Measurements from ENCODE around the gene LRRTM4. TPM values are rescaled to one million over a fixed set of nuclear protein-coding genes. Genes with fewer than 3 reads are reported as not detected.

The LRRTM4 gene
- total and polyA plus RNA-seq, 2 experiments from 2014 or later, result 0.44 to 6.5 TPM

GRCh38 chr2:77513191-77513590, 9.0 kb downstream of the LRRTM4 start:
- Histone ChIP-seq H3K27me3 (no peaks in the 10 kb centered on the region), H4K20me1 (ENCODE audit: insufficient read depth, poor library complexity, severe bottlenecking) (no peaks in the 10 kb centered on the region), H3K4me2 (peak overlapping the region; percentile 11), H3K9me3 (ENCODE audit: low read depth) (no peaks in the 10 kb centered on the region), H3K4me1 (ENCODE audit: insufficient read depth) (no peaks in the 10 kb centered on the region), H3K9me2 (replicated peaks; ENCODE audit: insufficient read depth) (no peaks in the 10 kb centered on the region), H2AFZ (no peak overlapping the region), H3K4me3 (no peak overlapping the region), H3K36me3 (replicated peaks; ENCODE audit: insufficient read depth, low read depth) (no peaks in the 10 kb centered on the region), H3K79me2 (no peaks in the 10 kb centered on the region), H3K27ac (peak overlapping the region; percentile 11)
- no peak for DNase-seq (ENCODE audit: low spot score)
- TF ChIP-seq EZH2phosphoT487 (IDR thresholded peaks at IDR 0.05; ENCODE audit: low read depth, severe bottlenecking, unreplicated experiment) (no peak), CTCF (IDR thresholded peaks at IDR 0.05; ENCODE audit: poor library complexity) (no peak), EZH2 (IDR thresholded peaks at IDR 0.05; ENCODE audit: borderline replicate concordance) (no peak)
- 79% methylated on average over 4 of the region's 4 CpGs for WGBS (ENCODE audit: low lambda C conversion rate, missing lambda C conversion rate)

GRCh38 chr2:77512507-77512906, 9.7 kb downstream of the LRRTM4 start:
- Histone ChIP-seq H3K4me3 (no peak overlapping the region), H3K27ac (peak overlapping the region; percentile 11), H2AFZ (no peak overlapping the region), H3K9me2 (replicated peaks; ENCODE audit: insufficient read depth) (no peaks in the 10 kb centered on the region), H3K79me2 (no peaks in the 10 kb centered on the region), H3K9me3 (ENCODE audit: low read depth) (no peaks in the 10 kb centered on the region), H4K20me1 (ENCODE audit: insufficient read depth, poor library complexity, severe bottlenecking) (no peaks in the 10 kb centered on the region), H3K36me3 (replicated peaks; ENCODE audit: insufficient read depth, low read depth) (no peaks in the 10 kb centered on the region), H3K4me2 (peak overlapping the region; percentile 11), H3K4me1 (ENCODE audit: insufficient read depth) (no peaks in the 10 kb centered on the region), H3K27me3 (no peaks in the 10 kb centered on the region)
- TF ChIP-seq EZH2 (IDR thresholded peaks at IDR 0.05; ENCODE audit: borderline replicate concordance) (no peak), EZH2phosphoT487 (IDR thresholded peaks at IDR 0.05; ENCODE audit: low read depth, severe bottlenecking, unreplicated experiment) (no peak), CTCF (IDR thresholded peaks at IDR 0.05; ENCODE audit: poor library complexity) (no peak)
- DNase-seq (ENCODE audit: low spot score), result no peak
- WGBS (ENCODE audit: low lambda C conversion rate, missing lambda C conversion rate), result 67% methylated on average over 1 of the region's 1 CpG

- Histone ChIP-seq H3K27ac (no peak overlapping the region), H3K4me3 (no peak overlapping the region), H4K20me1 (ENCODE audit: insufficient read depth, poor library complexity, severe bottlenecking) (no peaks in the 10 kb centered on the region), H3K9me2 (replicated peaks; ENCODE audit: insufficient read depth) (no peaks in the 10 kb centered on the region), H3K36me3 (replicated peaks; ENCODE audit: insufficient read depth, low read depth) (no peaks in the 10 kb centered on the region), H3K9me3 (ENCODE audit: low read depth) (no peaks in the 10 kb centered on the region), H3K27me3 (no peaks in the 10 kb centered on the region), H3K79me2 (no peaks in the 10 kb centered on the region), H2AFZ (no peak overlapping the region), H3K4me2 (no peak overlapping the region), H3K4me1 (ENCODE audit: insufficient read depth) (no peaks in the 10 kb centered on the region)
- TF ChIP-seq EZH2phosphoT487 (IDR thresholded peaks at IDR 0.05; ENCODE audit: low read depth, severe bottlenecking, unreplicated experiment) (no peak), EZH2 (IDR thresholded peaks at IDR 0.05; ENCODE audit: borderline replicate concordance) (no peak), CTCF (IDR thresholded peaks at IDR 0.05; ENCODE audit: poor library complexity) (no peak)
- 100% methylated on average over 1 of the region's 1 CpG for WGBS (ENCODE audit: low lambda C conversion rate, missing lambda C conversion rate)
- no peak for DNase-seq (ENCODE audit: low spot score)
Measured at GRCh38 chr2:77508511-77508910, 13.7 kb downstream of the LRRTM4 start.

- no peaks in the 10 kb centered on the region for H3K36me3 ChIP-seq (replicated peaks; ENCODE audit: insufficient read depth, low read depth)
- no peaks in the 10 kb centered on the region for H3K4me1 ChIP-seq (ENCODE audit: insufficient read depth)
- no peaks in the 10 kb centered on the region for H3K79me2 ChIP-seq
- H4K20me1 ChIP-seq (ENCODE audit: insufficient read depth, poor library complexity, severe bottlenecking), result no peaks in the 10 kb centered on the region
- no peaks in the 10 kb centered on the region for H3K9me3 ChIP-seq (ENCODE audit: low read depth)
- WGBS (ENCODE audit: low lambda C conversion rate, missing lambda C conversion rate), result 94% methylated on average over 6 of the region's 6 CpGs
- DNase-seq (ENCODE audit: low spot score), result no peak
- H2AFZ ChIP-seq, result no peak overlapping the region
- H3K4me2 ChIP-seq, result no peak overlapping the region
- no peaks in the 10 kb centered on the region for H3K27me3 ChIP-seq
- H3K9me2 ChIP-seq (replicated peaks; ENCODE audit: insufficient read depth), result no peaks in the 10 kb centered on the region
- no peak for TF ChIP-seq EZH2 (IDR thresholded peaks at IDR 0.05; ENCODE audit: borderline replicate concordance)
- no peak for TF ChIP-seq EZH2phosphoT487 (IDR thresholded peaks at IDR 0.05; ENCODE audit: low read depth, severe bottlenecking, unreplicated experiment)
- H3K4me3 ChIP-seq, result no peak overlapping the region
- H3K27ac ChIP-seq, result no peak overlapping the region
Measured at GRCh38 chr2:77507657-77508056, 14.5 kb downstream of the LRRTM4 start.

Data from hepatocyte (in vitro differentiated cells).